Right hindlimb (tissue), 1 donor: ENCODE measurements around the gene WDR77.

Experiments used
- DNase-seq: peaks from one replicate; pipeline ENCODE4 v3.0.0-alpha.2; 2018

Gene WDR77

GRCh38 chr1:111424281-111424680, 24.8 kb downstream of the WDR77 start:
- no peak for DNase-seq

- no peak for DNase-seq
These were observed 26.3 kb downstream of the WDR77 start for GRCh38 chr1:111422546-111423391.

DNA sequence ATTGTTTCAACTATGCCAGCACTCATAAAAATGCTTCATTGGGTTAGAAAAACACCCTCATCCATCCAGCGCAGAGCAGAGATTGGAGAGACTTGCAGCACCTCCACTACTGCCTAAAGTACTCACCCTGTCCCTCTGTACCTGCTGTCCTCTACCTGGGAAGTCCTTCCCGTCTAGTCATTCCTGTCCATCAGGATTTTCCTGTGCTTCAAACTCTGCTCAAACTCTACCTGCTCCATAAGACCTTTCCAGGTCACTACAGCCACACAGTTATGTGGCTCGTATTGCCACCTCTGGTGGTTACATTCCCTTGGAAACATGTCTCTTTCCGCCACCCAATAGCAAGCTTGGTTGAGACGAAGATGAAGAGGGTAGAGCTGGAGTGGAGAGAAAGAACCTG, 28.7 kb downstream of the WDR77 start:
- no peak for DNase-seq

DNA sequence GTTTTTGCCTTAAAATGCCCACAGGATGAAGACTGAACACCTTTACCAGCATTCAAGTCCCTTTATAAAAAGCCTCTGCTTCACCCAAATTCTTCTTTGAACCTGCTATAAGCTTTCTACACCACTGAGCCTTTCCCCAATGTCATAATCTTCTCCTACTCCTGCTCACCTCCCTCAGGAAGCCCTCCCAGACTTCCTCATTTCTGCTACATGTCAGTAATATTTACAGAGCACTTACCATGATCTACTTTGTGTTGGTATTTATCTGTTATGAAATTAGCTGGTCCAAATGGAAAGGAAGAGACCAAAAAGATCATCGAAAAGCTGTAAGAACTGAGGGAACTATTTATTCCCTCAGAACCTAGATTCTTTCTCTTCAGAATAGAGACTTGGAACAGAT, 30.0 kb downstream of the WDR77 start:
- DNase-seq: no peak

DNA sequence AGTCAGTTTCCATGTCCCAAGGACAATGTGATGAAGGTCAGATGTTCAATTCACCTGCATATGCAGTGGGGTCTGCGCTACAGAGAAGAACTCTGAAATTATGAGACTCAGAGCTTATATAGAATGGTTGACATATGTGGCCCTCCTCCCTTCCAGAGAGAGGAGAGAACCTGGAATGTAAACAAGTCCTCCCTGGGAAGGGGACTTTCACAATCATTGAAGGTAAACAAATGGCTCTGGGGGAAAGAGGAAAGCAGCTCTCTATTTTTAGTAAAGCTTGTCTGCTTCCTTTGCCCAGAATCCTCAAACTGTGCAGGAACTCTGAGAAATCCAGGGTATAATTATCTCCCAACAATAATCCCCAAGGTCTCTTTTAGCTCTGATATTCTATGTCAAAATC, 31.3 kb downstream of the WDR77 start:
- no peak for DNase-seq

DNA sequence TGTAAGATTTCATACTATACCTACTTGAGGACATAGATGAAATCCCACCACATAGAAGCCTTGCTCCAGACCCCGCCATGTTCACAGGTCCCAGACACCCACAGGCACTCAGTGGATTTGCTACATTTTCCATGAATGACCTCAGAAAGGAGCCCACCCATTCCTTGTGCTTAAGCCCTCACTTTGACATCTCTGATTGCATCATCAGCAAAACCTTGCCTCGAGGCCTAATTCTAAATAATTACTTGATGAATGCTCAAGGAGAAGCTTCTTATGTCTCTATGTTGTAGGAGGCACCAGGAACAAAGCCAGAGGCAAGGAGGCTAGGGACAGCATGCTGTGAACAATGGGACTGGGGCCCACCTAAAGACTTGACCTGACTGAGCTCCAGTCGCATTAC, 33.6 kb downstream of the WDR77 start:
- no peak for DNase-seq

DNA sequence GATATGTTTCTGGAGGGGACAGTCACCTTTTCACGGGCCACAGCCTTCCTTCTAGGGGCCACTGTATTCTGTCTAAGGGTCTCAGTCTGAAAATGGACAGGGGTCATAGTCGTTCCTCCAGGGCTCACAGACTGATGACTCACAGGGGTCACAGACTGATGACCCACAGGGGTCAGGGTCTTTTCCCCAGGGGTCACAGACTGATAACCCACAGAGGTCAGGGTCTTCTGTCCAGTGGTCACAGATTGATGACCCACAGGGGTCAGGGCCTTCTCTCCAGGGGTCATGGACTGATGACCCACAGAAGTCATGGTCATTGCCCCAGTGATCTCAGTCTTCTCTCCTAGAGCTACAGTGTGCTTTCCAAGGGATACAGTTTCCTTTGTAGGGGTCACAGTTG, 34.3 kb downstream of the WDR77 start:
- DNase-seq: no peak

- no peak for DNase-seq
These were observed 36.2 kb downstream of the WDR77 start for GRCh38 chr1:111412839-111413238.

GRCh38 chr1:111407301-111407700, 41.8 kb downstream of the WDR77 start:
- DNase-seq: no peak

GRCh38 chr1:111406321-111406768, 42.7 kb downstream of the WDR77 start:
- peak; percentile 44 for DNase-seq

DNA sequence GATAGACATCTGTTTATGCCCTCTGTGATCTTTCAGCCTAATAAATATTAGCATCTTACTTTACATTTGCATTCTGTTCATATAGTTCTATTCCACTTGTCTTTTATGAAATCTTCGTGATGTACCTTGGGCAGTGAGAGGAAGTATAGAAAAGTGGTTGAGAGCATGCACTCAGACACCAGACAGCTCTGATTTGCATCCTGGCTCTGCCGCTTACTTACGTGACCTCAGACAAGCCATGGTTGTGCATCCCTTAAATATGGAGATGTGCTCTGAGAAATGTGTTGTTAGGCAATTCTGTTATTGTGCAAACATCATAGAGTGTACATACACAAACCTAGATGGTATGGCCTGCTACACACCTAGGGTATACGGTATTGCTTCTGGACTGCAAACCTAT, 44.5 kb downstream of the WDR77 start:
- no peak for DNase-seq

DNA sequence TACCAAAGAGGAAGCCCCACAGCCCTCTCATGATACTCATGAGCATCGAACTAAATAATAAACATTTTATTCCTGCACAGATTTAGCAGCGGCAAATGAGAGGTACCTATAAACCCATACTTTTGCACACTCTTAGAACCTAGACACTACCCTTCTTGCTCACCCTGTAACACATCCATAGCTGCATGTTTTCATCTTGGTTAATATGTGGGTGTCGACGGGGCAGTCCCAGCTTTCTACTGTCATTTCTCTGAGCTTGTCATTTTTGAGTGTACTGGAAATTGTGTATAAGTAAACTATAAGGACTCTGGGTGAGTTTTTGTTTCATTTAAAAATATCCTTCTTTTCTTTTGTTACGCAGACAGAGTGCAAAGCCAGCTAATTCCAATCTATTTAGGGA, 47.0 kb downstream of the WDR77 start:
- no peak for DNase-seq

GRCh38 chr1:111399792-111400610, 49.1 kb downstream of the WDR77 start:
- DNase-seq: no peak

DNA sequence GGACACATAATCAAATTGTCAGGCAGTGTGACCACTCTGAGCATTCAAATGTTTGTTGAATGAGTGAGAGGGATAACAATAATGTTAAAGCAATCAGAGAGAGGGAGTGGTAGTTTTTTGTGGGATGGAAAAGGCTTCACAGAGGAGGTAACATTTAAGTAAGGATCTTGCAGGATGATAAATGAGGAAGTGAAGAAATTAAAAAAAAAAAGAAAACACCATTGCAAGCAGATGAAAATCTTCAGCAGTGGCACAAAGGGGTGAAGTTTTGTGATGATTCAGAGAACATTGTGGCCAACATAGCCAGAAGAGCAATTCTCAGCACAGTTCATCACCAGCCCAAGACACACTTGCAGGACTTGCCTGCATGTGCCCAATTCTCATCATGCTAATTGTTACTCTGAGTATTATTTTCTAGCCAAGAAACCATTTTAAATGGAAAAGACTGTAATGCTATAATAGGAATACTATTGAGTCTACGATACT, 56.6 kb downstream of the WDR77 start:
- DNase-seq: no peak

DNA sequence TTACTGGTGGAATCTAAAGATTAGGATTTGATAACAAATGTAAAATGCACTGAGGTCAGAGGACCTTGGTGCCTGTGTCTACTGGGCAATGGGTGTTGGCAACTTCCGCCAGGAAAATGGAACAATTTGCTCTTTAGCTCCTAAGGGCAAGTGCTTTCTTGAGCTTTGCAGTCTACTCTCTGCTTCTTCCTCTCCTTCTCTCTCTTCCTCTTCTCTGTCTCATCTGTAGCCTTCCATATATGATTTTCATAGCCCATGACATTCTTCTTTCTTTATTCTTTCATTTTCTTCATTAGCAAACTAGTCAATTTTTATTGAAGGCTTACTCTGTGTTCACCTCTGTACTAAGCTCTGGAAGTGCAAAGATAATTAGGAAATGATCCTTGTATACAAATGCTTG, 57.0 kb downstream of the WDR77 start:
- no peak for DNase-seq
